A673 (cell line): ENCODE data around the gene TBL2. TPM values are rescaled to one million over a fixed set of nuclear protein-coding genes. Genes with fewer than 3 reads are reported as not detected.

ENCODE experiments used
- BruUV-seq: library from RNA; stranded (reverse); fragments of 400-500 nt; replicated peaks from 2 replicates; lab custom pipeline; 2021; lab: Mats Ljungman, UMichigan
- CTCF ChIA-PET: fragments of 300-600 bp; sonication (Branson Sonifier 250); formaldehyde crosslinking; loops from one replicate; lab custom pipeline; 2022; ENCODE audit warnings: antibody characterized with exemption; lab: Charles Lee
- POLR2A ChIA-PET: fragments of 300-600 bp; sonication (Branson Sonifier 250); formaldehyde crosslinking; loops from one replicate; lab custom pipeline; 2022; ENCODE audit warnings: antibody characterized with exemption; ENCODE audit not compliant: low non-redundant PET; lab: Charles Lee
- DNase-seq: peaks from one replicate; pipeline ENCODE4 v3.0.0-alpha.2; 2015; ENCODE audit warnings: low spot score
- H3K27ac ChIP-seq: fragments of 200-600 bp; sonication (generic); 2 replicates; pipeline ENCODE4 v1.5.1; 2016; ENCODE audit warnings: mixed run types, low read depth, mild to moderate bottlenecking, mixed read lengths, antibody characterized with exemption, low read length; ENCODE audit not compliant: poor library complexity, severe bottlenecking
- H3K27me3 ChIP-seq: fragments of 200-600 bp; sonication (generic); replicated peaks from 2 replicates; pipeline ENCODE4 v1.6.1; 2017; ENCODE audit warnings: mixed run types, low read depth, mild to moderate bottlenecking, mixed read lengths, antibody characterized with exemption, low read length; ENCODE audit not compliant: insufficient read depth, poor library complexity
- H3K36me3 ChIP-seq: fragments of 200-600 bp; sonication (generic); 2 replicates; pipeline ENCODE4 v1.6.1; 2016; ENCODE audit warnings: mixed run types, mild to moderate bottlenecking, mixed read lengths, antibody characterized with exemption, low read length; ENCODE audit not compliant: insufficient read depth, poor library complexity, severe bottlenecking
- H3K4me1 ChIP-seq: fragments of 200-600 bp; sonication (generic); 2 replicates; pipeline ENCODE4 v1.6.1; 2017; ENCODE audit warnings: mixed run types, mild to moderate bottlenecking, mixed read lengths, antibody characterized with exemption, low read length; ENCODE audit not compliant: insufficient read depth, poor library complexity, severe bottlenecking
- H3K4me3 ChIP-seq: fragments of 200-600 bp; sonication (generic); 2 replicates; pipeline ENCODE4 v1.5.1; 2016; ENCODE audit warnings: low read depth, mixed run types, mild to moderate bottlenecking, mixed read lengths, low read length; ENCODE audit not compliant: poor library complexity, severe bottlenecking
- H3K9me3 ChIP-seq: fragments of 200-600 bp; sonication (generic); 2 replicates; pipeline ENCODE4 v1.6.1; 2016; ENCODE audit warnings: mixed run types, low read depth, mild to moderate bottlenecking, mixed read lengths, antibody characterized with exemption, low read length; ENCODE audit not compliant: poor library complexity, severe bottlenecking
- EZH2 ChIP-seq: fragments of 200-600 bp; sonication (generic); IDR thresholded peaks from 2 replicates; pipeline ENCODE4 v1.6.1; 2017; ENCODE audit warnings: borderline replicate concordance, low read depth, mild to moderate bottlenecking, mixed read lengths, antibody characterized with exemption, low read length; ENCODE audit not compliant: poor library complexity, severe bottlenecking
- intact Hi-C: fragments of 100-400 bp; cut with micrococcal nuclease; formaldehyde crosslinking; loops from one replicate; pipeline ENCODE4 v1.10.0; 2022; ENCODE audit not compliant: unreplicated experiment
- total RNA-seq: library from RNA; stranded (reverse); gene quantifications from 2 replicates; pipeline ENCODE4 v1.2.3, GENCODE V29; 2021
- TF ChIP-seq, protein P1 (sequence below): fragments of 300-800, 200-600 bp; sonication (generic); conservative IDR thresholded peaks from 2 replicates; pipeline ENCODE4 v1.5.1; 2017; ENCODE audit warnings: low read depth, mild to moderate bottlenecking, antibody characterized with exemption, low read length, moderate library complexity, mixed read lengths

TBL2 gene
- total RNA-seq, 1 experiment from 2014 or later: 51.9 TPM

GRCh38 chr7:73549176-73549575 is 29.2 kb downstream of the TBL2 start:
- no peak for TF ChIP-seq EZH2
- TF ChIP-seq, protein P1, sequence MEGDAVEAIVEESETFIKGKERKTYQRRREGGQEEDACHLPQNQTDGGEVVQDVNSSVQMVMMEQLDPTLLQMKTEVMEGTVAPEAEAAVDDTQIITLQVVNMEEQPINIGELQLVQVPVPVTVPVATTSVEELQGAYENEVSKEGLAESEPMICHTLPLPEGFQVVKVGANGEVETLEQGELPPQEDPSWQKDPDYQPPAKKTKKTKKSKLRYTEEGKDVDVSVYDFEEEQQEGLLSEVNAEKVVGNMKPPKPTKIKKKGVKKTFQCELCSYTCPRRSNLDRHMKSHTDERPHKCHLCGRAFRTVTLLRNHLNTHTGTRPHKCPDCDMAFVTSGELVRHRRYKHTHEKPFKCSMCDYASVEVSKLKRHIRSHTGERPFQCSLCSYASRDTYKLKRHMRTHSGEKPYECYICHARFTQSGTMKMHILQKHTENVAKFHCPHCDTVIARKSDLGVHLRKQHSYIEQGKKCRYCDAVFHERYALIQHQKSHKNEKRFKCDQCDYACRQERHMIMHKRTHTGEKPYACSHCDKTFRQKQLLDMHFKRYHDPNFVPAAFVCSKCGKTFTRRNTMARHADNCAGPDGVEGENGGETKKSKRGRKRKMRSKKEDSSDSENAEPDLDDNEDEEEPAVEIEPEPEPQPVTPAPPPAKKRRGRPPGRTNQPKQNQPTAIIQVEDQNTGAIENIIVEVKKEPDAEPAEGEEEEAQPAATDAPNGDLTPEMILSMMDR: no peak
- no peak for DNase-seq
- no peaks in the 10 kb centered on the region for H3K4me1 ChIP-seq
- H3K36me3 ChIP-seq: peaks cover 36% of the 10 kb centered on the region
- intact Hi-C loops: no loop called here
- H3K9me3 ChIP-seq: no peaks in the 10 kb centered on the region
- H3K27me3 ChIP-seq: no peaks in the 10 kb centered on the region
- ChIA-PET CTCF (no interaction called here), POLR2A (no interaction called here)
- H3K4me3 ChIP-seq: no peak overlapping the region
- no peak overlapping the region for H3K27ac ChIP-seq
- no TSS peak for BruUV-seq

DNA sequence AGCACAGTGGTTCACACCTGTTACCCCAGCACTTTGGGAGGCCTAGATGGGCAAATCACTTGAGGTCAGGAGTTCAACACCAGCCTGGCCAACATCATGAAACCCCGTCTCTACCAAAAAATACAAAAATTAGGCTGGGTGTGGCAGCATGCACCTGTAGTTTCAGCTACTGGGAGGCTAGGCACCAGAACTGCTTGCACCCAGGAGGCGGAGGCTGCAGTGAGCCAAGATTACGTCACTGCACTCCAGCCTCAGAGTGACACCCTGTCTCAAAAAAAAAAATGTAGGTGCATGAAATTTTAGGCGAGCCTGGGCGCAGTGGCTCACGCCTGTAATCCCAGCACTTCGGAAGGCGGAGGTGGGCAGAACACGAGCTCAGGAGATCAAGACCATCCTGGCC is 30.5 kb downstream of the TBL2 start:
- no peaks in the 10 kb centered on the region for H3K4me1 ChIP-seq
- H3K27me3 ChIP-seq: no peaks in the 10 kb centered on the region
- intact Hi-C loops: no loop called here
- H3K36me3 ChIP-seq: peaks cover 38% of the 10 kb centered on the region
- CTCF ChIA-PET: interaction anchor here (0.6 kb wide), 2 partner anchors 94 to 191 kb away, joined by 4 to 5 read pairs; no protein-coding TSS in a partner anchor
- H3K9me3 ChIP-seq: no peaks in the 10 kb centered on the region
- DNase-seq: no peak
- BruUV-seq: no TSS peak
- H3K27ac ChIP-seq: no peak overlapping the region
- H3K4me3 ChIP-seq: no peak overlapping the region
- TF ChIP-seq EZH2: no peak
- POLR2A ChIA-PET: no interaction called here

GRCh38 chr7:73544678-73545077 is 33.7 kb downstream of the TBL2 start:
- H3K27me3 ChIP-seq: no peaks in the 10 kb centered on the region
- no TSS peak for BruUV-seq
- no peaks in the 10 kb centered on the region for H3K9me3 ChIP-seq
- no peaks in the 10 kb centered on the region for H3K4me1 ChIP-seq
- ChIA-PET POLR2A (no interaction called here), CTCF (no interaction called here)
- no peak overlapping the region for H3K27ac ChIP-seq
- H3K4me3 ChIP-seq: no peak overlapping the region
- H3K36me3 ChIP-seq: peaks cover 48% of the 10 kb centered on the region
- DNase-seq: no peak
- TF ChIP-seq, protein P1: no peak
- TF ChIP-seq EZH2: no peak
- intact Hi-C loops: no loop called here

DNA sequence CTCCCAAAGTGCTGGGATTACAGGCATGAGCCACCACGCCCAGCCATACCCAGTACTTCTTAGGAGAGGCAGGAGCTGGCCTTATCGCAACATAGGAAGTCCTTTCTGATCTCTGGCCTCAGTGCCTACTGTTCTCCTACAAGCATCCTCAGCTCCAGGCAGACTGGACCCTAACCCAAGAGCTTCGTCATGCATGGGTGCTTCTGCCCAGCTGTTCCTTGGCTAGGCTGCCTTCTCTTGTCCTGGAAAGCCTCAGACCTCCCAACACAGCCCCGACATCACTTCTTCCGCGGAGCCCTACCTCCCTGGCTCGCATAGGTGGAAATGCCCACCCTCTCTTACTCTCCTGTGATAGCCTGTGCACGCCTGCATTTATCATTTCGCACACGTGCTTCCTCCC is 36.7 kb downstream of the TBL2 start:
- Histone ChIP-seq H3K27me3 (no peaks in the 10 kb centered on the region), H3K9me3 (no peaks in the 10 kb centered on the region), H3K36me3 (peaks cover 55% of the 10 kb centered on the region), H3K4me1 (no peaks in the 10 kb centered on the region), H3K27ac (no peak overlapping the region), H3K4me3 (no peak overlapping the region)
- intact Hi-C loops: no loop called here
- no TSS peak for BruUV-seq
- CTCF ChIA-PET: no interaction called here
- DNase-seq: no peak
- TF ChIP-seq, protein P1: no peak
- no peak for TF ChIP-seq EZH2
- POLR2A ChIA-PET: no interaction called here
